NCI-H1694 treated with DMSO at 0.1 percent for 48 hours (cell line): ENCODE results near the gene ZNF606.
"Not testable (repeated sequence)": the region's sequence is repeated elsewhere in the genome, so short reads cannot be mapped to it uniquely, and the experiment has no call there.

ENCODE experiments used
- DNase-seq: peaks from one replicate; lab custom pipeline; 2025; lab: John Stamatoyannopoulos, UW

The ZNF606 gene

GRCh38 chr19:58010507-58010906 lies 7.9 kb upstream of the ZNF606 start:
- DNase-seq: no peak

GRCh38 chr19:58009666-58010301 lies 7.2 kb upstream of the ZNF606 start:
- DNase-seq: peak; percentile 10

- no peak for DNase-seq
Measured at GRCh38 chr19:58009301-58009665, 6.7 kb upstream of the ZNF606 start.

GRCh38 chr19:58008877-58009276 lies 6.3 kb upstream of the ZNF606 start:
- not testable (repeated sequence) for DNase-seq

- no peak for DNase-seq
Measured at GRCh38 chr19:58007285-58007684, 4.7 kb upstream of the ZNF606 start.

GRCh38 chr19:58003174-58003828 lies 681 bp upstream of the ZNF606 start:
- DNase-seq: no peak

- DNase-seq: no peak
Measured at GRCh38 chr19:58001895-58002369, 688 bp downstream of the ZNF606 start.

GRCh38 chr19:58000677-58001076 lies 1.9 kb downstream of the ZNF606 start:
- no peak for DNase-seq

- DNase-seq: no peak
Measured at GRCh38 chr19:57992841-57993240, 9.8 kb downstream of the ZNF606 start.

GRCh38 chr19:57978586-57979289 lies 23.9 kb downstream of the ZNF606 start:
- no peak for DNase-seq

GRCh38 chr19:57974434-57974833 lies 28.2 kb downstream of the ZNF606 start, which contains the start of gene C19orf18:
TSS of gene C19orf18 (minus strand) at chr19:57974534. CDS start at chr19:57974432, 102 bp downstream.
- DNase-seq: no peak

- no peak for DNase-seq
Measured at GRCh38 chr19:57964761-57965160, 37.9 kb downstream of the ZNF606 start.

- DNase-seq: no peak
Measured at GRCh38 chr19:57961785-57962184, 40.8 kb downstream of the ZNF606 start.

- DNase-seq: no peak
Measured at GRCh38 chr19:57954996-57955395, 47.6 kb downstream of the ZNF606 start.

- DNase-seq: no peak
Measured at GRCh38 chr19:57949702-57950101, 52.9 kb downstream of the ZNF606 start.

- no peak for DNase-seq
Measured at GRCh38 chr19:57949296-57949695, 53.3 kb downstream of the ZNF606 start.

- DNase-seq: peak; percentile 92
Measured at GRCh38 chr19:57947419-57948134, 55.0 kb downstream of the ZNF606 start, which contains the start of gene ZNF256. TSS of gene ZNF256 (minus strand) at chr19:57947706. CDS start at chr19:57947474, 232 bp downstream.

GRCh38 chr19:57947088-57947418 lies 55.6 kb downstream of the ZNF606 start:
- no peak for DNase-seq

GRCh38 chr19:57946316-57946715 lies 56.3 kb downstream of the ZNF606 start:
- no peak for DNase-seq

- no peak for DNase-seq
Measured at GRCh38 chr19:57941593-57941992, 61.0 kb downstream of the ZNF606 start.

- DNase-seq: no peak
Measured at GRCh38 chr19:57935731-57936130, 66.9 kb downstream of the ZNF606 start.
